Fibroblast of skin of scalp (primary cell): ENCODE measurements around the gene TMEM18.
"Not testable (repeated sequence)": the region's sequence is repeated elsewhere in the genome, so short reads cannot be mapped to it uniquely, and the experiment has no call there.

Source experiments
- DNase-seq: peaks from one replicate; pipeline ENCODE4 v3.0.0-alpha.2; 2013

TMEM18 gene

GRCh38 chr2:693606-694005 is 16.4 kb upstream of the TMEM18 start:
- DNase-seq: peak; percentile 18

- no peak for DNase-seq
Measured at GRCh38 chr2:692767-693166, 15.6 kb upstream of the TMEM18 start.

- DNase-seq: no peak
Measured at GRCh38 chr2:691821-692761, 14.9 kb upstream of the TMEM18 start.

- DNase-seq: no peak
Measured at GRCh38 chr2:690799-691198, 13.6 kb upstream of the TMEM18 start.

GRCh38 chr2:689877-690510 is 12.8 kb upstream of the TMEM18 start:
- no peak for DNase-seq

- DNase-seq: peak; percentile 42
Measured at GRCh38 chr2:689237-689636, 12.0 kb upstream of the TMEM18 start.

GRCh38 chr2:688504-689076 is 11.4 kb upstream of the TMEM18 start:
- DNase-seq: peak; percentile 13

- no peak for DNase-seq
Measured at GRCh38 chr2:685421-685820, 8.2 kb upstream of the TMEM18 start.

GRCh38 chr2:684913-685312 is 7.7 kb upstream of the TMEM18 start:
- DNase-seq: not testable (repeated sequence)

- peak; percentile 63 for DNase-seq
Measured at GRCh38 chr2:682226-682625, 5.0 kb upstream of the TMEM18 start.

- DNase-seq: no peak
Measured at GRCh38 chr2:681312-681711, 4.1 kb upstream of the TMEM18 start.

GRCh38 chr2:680496-680895 is 3.3 kb upstream of the TMEM18 start:
- no peak for DNase-seq

- DNase-seq: no peak
Measured at GRCh38 chr2:678964-679363, 1.8 kb upstream of the TMEM18 start.

GRCh38 chr2:677959-678550 is 849 bp upstream of the TMEM18 start:
- peak; percentile 25 for DNase-seq

GRCh38 chr2:676647-677055 is 555 bp downstream of the TMEM18 start:
- DNase-seq: peak; percentile 99

GRCh38 chr2:675982-676646 is 1.1 kb downstream of the TMEM18 start:
- DNase-seq: peak; percentile 93

GRCh38 chr2:675460-675859 is 1.7 kb downstream of the TMEM18 start:
- peak; percentile 11 for DNase-seq

GRCh38 chr2:675051-675450 is 2.2 kb downstream of the TMEM18 start:
- DNase-seq: no peak

GRCh38 chr2:674321-674985 is 2.8 kb downstream of the TMEM18 start:
- DNase-seq: no peak

- DNase-seq: peak; percentile 29
Measured at GRCh38 chr2:673615-674320, 3.4 kb downstream of the TMEM18 start.

GRCh38 chr2:673016-673415 is 4.2 kb downstream of the TMEM18 start:
- no peak for DNase-seq

- DNase-seq: no peak
Measured at GRCh38 chr2:672606-672905, 4.7 kb downstream of the TMEM18 start.
